GM19455 (cell line): ENCODE measurements around the gene RAB8B.
A peak's percentile ranks its signal among the peaks of the same experiment; 100 is the strongest.

Source experiments
- ATAC-seq: cut with Tn5 transposase; IDR thresholded peaks from one replicate; pipeline ENCODE4 v1.9.1; 2021; ENCODE audit not compliant: unreplicated experiment

The RAB8B gene

DNA sequence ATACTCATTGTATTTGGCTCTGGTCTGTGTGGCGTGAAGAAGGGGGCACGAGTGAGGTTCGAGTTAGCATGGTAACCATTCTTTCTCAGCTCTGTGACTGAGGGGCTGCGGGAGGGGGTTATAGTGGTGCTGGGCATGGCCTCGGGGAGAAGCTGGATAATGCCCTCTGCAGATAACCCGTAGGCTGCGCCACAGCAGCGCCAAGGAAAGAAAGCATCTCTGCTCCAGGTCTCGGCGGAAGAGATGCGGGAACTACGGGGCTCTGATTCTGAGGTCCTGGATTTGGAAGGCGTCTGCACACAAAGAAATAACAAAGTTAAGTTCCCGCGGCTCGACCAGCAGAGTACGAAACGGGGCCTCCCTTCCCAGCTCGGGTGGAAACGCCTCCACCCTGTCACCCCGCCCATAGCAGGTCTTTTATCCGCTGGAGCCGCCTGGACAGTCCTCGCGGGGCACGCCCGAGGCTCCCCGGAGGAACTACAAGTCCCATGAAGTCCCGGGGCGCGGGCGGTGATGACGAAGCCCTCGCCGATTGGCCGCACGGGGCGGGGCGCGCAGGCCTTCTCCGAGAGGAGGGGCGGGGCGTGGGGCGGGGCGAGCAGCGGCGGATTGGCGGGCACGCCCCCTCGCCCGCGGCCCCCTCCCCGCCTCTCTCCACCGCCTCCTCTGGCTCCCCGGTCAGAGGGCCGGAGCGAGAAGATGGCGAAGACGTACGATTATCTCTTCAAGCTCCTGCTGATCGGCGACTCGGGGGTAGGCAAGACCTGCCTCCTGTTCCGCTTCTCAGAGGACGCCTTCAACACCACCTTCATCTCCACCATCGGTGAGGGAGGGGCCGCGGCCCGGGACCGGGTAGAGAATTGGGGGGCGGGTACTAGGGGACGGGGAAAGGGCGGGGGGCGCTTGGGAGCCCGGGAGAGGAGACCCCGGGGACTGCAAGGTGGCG, at the start of gene RAB8B:
RAB8B (plus strand) TSS at position 681 of the 946 bp plus-strand sequence; CDS start at position 700, 19 bp downstream.
- peak; percentile 81 for ATAC-seq

- no peak for ATAC-seq
Measured at GRCh38 chr15:63140936-63141335, 48.5 kb upstream of the RAB8B start.

DNA sequence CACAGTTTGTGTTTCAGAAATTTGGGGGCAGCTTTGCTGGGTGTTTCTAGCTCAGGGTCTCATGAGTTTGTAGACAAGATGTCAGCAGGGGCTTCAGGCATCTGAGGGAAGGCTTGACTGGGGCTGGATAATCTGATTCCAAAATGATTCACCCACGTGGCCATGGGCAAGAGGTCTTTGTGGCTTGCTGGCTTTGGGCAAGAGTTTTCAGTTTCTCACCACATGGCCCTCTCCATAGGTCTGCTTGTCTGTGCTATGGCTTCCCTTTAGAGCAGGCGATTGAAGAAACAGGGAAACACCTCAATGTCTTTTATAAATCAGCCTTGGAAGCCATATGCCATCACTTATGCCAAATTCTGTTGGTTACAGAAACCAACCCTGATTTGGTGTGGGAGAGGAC, 44.0 kb upstream of the RAB8B start:
- no peak for ATAC-seq

DNA sequence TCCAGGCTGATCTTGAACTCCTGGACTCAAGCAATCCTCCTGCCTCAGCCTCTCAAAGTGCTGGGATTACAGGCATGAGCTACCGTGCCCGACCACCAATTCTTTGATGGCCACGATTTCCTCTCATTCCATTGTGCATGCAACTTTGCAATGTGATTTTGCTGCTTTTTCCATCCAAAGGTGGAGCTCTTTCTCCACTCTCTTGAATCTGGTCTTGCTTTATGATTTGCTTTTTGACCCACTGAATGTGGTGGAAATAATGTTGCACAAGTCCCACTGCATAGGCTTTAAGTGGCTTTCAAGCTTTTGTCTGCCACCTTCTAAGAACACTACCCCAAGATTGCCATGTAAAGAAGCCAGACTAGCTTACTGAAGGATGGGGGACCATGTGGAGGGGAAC, 42.7 kb upstream of the RAB8B start:
- no peak for ATAC-seq

DNA sequence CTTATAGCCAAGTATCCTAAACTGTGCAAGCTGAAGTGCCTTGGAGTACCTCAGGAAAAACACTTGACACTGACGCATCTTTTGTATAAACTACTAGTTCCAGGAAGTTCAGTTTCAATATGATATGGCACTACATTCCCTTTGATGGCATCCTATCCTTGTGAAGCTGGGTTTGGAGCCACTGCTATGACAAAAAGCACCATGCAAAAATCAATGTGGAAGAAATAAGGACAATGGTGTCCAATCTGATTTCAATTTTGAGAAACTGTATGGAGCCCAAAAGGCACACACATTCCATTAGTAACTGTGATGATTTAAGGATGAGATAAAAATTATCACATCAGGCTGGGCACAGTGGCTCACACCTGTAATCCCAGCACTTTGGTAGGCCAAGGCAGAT, 37.7 kb upstream of the RAB8B start:
- no peak for ATAC-seq

DNA sequence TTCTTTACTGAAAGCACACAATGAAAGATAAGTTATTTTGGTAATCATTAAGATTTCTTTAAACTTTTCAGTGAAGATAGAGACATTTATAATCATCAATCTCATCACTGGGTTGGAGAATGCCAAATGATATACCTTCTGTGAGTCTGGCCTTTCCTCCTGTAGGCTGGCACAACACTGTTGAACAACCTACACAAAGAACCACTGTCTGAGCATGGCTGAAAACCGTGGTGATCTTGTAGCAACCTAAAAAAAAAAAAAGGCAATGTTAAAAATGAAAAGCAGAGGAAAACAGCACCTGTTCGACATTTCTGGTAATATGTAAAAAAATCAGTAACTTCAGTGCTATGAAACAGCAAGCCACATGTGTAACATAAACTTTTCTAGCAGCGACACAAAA, 33.9 kb upstream of the RAB8B start:
- ATAC-seq = no peak

GRCh38 chr15:63156086-63156710, 33.2 kb upstream of the RAB8B start:
- ATAC-seq = no peak

DNA sequence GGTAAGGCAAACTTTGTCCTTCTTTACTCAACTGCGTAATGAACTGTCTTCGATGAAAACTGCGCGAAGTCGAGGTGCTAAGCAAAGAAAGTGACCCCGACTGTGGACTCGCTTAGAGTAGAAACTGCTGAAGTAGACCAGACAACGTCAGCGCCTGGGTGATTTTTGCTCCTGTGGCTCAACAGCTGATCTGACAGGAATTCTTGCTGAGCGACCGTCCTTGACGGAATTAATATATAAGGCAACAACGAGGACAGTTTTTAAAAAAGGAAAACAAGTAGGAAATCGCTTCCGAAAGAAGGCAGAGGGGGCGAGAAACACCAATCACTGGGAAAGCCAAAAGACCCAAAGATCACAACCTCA, 32.7 kb upstream of the RAB8B start:
- no peak for ATAC-seq

DNA sequence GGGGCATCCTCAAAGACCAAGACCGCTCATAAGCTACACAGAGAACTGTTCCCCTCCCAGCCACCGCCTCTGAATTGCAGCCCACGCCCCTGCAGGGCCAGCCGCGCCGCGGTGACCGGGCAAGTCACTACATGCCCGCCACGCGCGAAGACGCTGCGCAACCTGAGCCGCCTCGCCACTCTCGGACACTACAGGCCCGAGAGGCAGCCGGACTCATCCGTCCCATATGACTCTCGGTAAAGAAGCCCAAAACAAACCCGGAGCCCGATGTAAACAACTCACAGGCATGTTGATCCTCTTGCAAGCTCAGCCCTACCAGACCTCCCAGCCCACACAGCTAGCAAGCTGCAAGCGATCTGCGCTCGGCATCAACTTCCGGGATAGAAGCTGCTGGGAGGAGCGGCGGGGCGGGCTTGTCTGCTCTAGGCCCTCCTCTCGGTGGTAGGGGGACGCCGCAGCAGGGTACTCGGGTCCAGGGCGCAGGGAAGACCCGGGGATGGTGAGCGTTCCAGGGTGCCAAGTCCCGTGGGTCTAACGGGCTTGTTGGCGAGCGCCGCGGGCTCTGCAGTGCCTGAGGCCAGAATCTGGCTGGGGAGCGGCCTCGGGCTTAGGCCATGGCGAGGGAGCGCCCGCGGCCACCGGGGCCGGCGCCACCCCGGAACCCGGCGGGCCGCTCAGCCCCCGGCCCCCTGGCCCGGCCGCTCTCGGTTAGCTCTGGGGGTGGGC, 32.1 kb upstream of the RAB8B start, which contains the start of gene RPS27L:
RPS27L (minus strand) TSS at position 360 of the 726 bp plus-strand sequence; CDS start at position 288, 72 bp downstream.
- peak; percentile 88 for ATAC-seq

DNA sequence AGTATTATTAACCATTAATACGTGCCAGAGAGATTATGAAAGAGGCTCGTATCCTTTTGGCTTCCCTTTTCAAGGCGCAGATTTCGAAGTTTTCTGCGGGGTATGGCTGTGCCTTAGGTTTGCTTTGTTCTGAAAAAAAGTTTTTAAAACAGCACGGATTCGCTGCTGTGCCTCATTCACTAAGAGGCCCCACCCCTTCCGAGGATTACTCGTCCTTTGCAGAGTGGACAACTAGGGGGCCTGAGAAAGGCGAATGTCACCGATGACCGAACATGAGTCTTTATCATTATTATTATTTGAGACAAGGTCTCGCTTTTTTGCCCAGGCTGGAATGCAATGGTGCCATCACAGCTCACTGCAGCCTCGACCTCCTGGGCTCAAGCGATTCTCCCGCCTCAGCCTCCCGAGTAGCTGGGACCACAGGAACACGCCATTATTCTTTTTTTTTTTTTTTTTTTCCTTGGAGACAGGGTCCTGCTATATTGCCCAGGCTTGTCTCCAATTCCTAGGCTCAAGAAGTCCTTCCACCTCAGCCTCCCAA, 31.4 kb upstream of the RAB8B start:
- peak; percentile 37 for ATAC-seq

- ATAC-seq = no peak
Measured at GRCh38 chr15:63160638-63161037, 28.8 kb upstream of the RAB8B start.

DNA sequence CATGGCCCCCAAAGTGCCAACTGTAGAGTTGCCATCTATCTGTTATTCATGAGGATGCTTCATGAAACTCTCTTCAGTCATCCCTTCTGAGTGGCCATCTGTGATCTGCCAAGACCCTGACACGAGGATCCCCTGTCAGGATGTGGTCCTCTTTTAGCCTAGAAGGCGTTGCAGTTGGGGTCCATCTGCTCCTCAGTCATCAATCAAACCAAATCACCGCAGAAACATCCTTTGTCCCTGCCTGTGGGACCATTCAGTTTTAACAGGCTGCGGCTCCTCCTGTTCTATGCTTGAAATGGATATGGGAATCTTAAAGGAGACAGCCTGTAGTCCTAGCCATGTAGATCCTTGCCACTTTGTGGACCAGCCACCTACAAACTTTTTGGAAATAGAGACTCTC, 26.2 kb upstream of the RAB8B start:
- no peak for ATAC-seq

DNA sequence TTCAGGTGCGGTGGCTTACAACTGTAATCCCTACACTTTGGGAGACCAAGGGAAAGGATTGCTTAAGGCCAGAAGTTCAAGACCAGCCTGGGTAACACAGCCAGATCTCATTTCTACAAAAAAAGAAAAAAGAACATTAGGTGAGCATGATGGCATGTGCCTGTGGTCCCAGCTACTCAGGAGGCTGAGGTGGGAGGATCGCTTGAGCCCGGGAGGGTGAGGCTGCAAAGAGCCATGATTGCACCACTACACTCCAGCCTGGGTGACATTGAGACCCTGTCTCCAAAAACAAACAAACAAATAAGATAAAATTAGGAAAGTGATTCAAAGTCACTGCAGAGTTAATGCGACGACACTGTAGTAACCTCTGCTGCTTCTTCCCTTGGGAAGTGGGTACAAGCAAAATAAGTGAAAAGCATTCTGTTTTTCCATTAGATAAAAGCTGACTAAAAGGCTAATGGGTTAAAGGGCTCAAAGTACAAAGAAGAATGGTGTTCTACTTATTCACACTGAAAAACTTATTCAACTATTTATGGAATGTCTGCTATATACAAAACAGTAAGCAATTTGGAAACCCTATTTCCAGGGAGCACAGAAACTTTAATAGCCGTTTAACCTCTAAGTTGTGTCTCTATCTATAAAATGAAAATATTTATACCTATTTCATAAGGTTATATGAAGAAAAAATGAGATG, 24.1 kb upstream of the RAB8B start:
- no peak for ATAC-seq

- ATAC-seq = no peak
Measured at GRCh38 chr15:63166219-63166618, 23.2 kb upstream of the RAB8B start.

GRCh38 chr15:63169788-63170187, 19.6 kb upstream of the RAB8B start:
- ATAC-seq = no peak

DNA sequence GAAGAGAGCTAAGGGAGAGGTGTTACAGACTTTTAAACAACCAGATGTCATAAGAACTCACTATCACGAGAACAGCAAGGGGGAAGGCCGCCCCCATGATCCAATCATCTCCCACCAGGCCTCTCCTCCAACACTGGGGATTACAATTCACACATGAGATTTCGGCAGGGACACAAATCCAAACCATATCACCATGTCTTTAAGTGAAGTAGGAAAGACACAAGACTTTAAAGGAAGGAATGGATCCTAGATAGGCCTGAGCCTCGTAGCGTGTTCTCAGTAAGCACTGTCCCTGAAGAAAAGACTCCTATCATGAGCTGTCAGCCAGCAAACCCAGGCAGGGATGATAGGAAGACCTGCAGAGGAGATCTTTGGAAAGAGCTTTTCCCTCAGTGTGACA, 17.0 kb upstream of the RAB8B start:
- ATAC-seq = no peak

- no peak for ATAC-seq
Measured at GRCh38 chr15:63172851-63173451, 16.5 kb upstream of the RAB8B start.

- ATAC-seq = no peak
Measured at GRCh38 chr15:63176302-63176701, 13.1 kb upstream of the RAB8B start.

GRCh38 chr15:63178034-63178433, 11.4 kb upstream of the RAB8B start:
- ATAC-seq = no peak

- no peak for ATAC-seq
Measured at GRCh38 chr15:63180746-63181145, 8.7 kb upstream of the RAB8B start.
